ENCODE results near the gene DENND1A. TPM values are rescaled to one million over a fixed set of nuclear protein-coding genes. Genes with fewer than 3 reads are reported as not detected.

The DENND1A gene
- total and polyA plus RNA-seq, 8 donors = 4.4 to 109 (median 21.4) TPM

GRCh38 chr9:123629531-123629930, 300.4 kb downstream of the DENND1A start:
- Histone ChIP-seq H3K36me3 (peaks cover 5 to 35% (median 27%) of the 10 kb centered on the region in 4 donors), H3K9me3 (no peaks in the 10 kb centered on the region), H3K27ac (no peak overlapping the region), H3K4me3 (no peak overlapping the region), H3K4me1 (peaks cover 0 to 2% (median under 1%) of the 10 kb centered on the region in 4 donors), H3K27me3 (no peaks in the 10 kb centered on the region)
- 87 to 97% (median 93%) methylated on average over 3 of the region's 3 CpGs for WGBS, 5 donors
- TF ChIP-seq EP300 (IDR thresholded peaks at IDR 0.05) = no peak
- TF ChIP-seq, protein P1, sequence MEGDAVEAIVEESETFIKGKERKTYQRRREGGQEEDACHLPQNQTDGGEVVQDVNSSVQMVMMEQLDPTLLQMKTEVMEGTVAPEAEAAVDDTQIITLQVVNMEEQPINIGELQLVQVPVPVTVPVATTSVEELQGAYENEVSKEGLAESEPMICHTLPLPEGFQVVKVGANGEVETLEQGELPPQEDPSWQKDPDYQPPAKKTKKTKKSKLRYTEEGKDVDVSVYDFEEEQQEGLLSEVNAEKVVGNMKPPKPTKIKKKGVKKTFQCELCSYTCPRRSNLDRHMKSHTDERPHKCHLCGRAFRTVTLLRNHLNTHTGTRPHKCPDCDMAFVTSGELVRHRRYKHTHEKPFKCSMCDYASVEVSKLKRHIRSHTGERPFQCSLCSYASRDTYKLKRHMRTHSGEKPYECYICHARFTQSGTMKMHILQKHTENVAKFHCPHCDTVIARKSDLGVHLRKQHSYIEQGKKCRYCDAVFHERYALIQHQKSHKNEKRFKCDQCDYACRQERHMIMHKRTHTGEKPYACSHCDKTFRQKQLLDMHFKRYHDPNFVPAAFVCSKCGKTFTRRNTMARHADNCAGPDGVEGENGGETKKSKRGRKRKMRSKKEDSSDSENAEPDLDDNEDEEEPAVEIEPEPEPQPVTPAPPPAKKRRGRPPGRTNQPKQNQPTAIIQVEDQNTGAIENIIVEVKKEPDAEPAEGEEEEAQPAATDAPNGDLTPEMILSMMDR (IDR thresholded peaks at IDR 0.05) = no peak
- TF ChIP-seq POLR2AphosphoS5 (IDR thresholded peaks at IDR 0.05) = no peak
- no peak for TF ChIP-seq POLR2A (IDR thresholded peaks at IDR 0.05)
- intact Hi-C loops (cut with DNase I; ENCODE audit: low total_unique reads) = no loop called here
- no peak for DNase-seq

- no peaks in the 10 kb centered on the region for H3K9me3 ChIP-seq
- H3K36me3 ChIP-seq = peaks cover 0 to 11% (median 3%) of the 10 kb centered on the region in 4 donors
- 60 to 77% (median 71%) methylated on average over 2 of the region's 2 CpGs for WGBS, 5 donors
- H3K4me3 ChIP-seq = no peak overlapping the region
- H3K4me1 ChIP-seq = no peaks in the 10 kb centered on the region
- no peak overlapping the region for H3K27ac ChIP-seq
- H3K27me3 ChIP-seq = no peaks in the 10 kb centered on the region
- TF ChIP-seq, protein P1 (IDR thresholded peaks at IDR 0.05) = no peak
- no peak for TF ChIP-seq EP300 (IDR thresholded peaks at IDR 0.05)
- TF ChIP-seq POLR2A (IDR thresholded peaks at IDR 0.05) = no peak
- TF ChIP-seq POLR2AphosphoS5 (IDR thresholded peaks at IDR 0.05) = no peak
- no peak for DNase-seq
- intact Hi-C loops (cut with DNase I; ENCODE audit: low total_unique reads) = no loop called here
Measured at GRCh38 chr9:123622711-123623241, 307.1 kb downstream of the DENND1A start.

DNA sequence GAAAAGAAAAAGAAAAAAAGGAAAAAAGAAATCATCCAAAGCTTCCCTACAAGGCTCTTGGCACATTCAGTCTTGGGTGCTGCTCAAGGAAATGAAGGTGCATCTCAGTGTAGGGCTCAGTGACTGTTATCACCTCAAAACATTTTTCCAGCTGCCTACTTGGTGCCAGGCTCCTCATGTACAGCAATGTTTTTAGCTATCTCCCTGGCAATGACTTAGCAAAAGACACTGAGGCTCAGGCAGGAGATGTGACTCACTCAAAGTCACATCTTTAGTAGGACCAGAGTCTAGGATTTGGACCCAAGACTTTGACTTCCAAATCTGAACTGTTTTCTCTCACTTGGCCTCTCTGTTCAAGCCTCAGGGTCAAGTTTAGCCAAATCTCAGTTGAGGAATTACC, 309.7 kb downstream of the DENND1A start:
- intact Hi-C loops (cut with DNase I; ENCODE audit: low total_unique reads) = no loop called here
- H3K9me3 ChIP-seq = no peaks in the 10 kb centered on the region
- no peaks in the 10 kb centered on the region for H3K4me1 ChIP-seq
- no peaks in the 10 kb centered on the region for H3K27me3 ChIP-seq
- no peak overlapping the region for H3K4me3 ChIP-seq
- no peak for DNase-seq
- H3K27ac ChIP-seq = no peak overlapping the region
- TF ChIP-seq EP300 (IDR thresholded peaks at IDR 0.05) = no peak
- no peak for TF ChIP-seq POLR2A (IDR thresholded peaks at IDR 0.05)
- TF ChIP-seq POLR2AphosphoS5 (IDR thresholded peaks at IDR 0.05) = no peak
- TF ChIP-seq, protein P1 (IDR thresholded peaks at IDR 0.05) = no peak
- H3K36me3 ChIP-seq = no peaks in the 10 kb centered on the region

DNA sequence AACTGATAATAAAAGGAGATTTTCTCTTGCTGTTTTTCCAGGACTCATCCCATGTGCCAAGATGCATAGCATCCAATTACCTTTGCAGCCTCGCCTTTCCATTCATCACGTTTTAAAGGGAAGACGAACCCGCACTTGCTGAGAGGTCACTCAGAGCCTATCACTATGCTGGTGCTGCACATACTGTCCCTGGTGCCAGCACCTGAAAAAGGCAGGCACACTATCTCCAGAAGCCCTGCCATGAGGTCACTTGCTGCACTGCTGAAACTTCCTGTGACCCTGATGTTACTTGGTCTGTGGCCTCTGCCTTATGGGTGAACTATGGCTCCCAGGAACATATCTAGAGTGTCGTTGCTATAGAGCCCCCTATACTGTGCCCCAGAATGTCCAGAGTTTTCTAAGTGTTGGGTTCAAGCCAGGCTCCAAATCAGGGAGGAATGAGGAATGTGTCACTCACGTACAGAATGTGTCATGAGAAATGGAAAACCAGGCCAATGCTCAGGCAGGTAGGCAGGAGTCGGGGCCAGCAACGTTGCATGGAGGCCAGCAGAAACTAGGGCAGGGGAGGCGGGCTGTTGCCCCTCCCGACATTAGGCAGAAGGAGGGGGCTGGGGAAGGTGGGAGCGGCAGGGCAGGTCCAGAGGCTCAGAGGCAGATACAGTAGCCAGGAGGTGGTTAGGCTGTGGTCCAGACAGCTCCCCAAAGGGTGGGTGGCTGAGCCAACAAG, 311.8 kb downstream of the DENND1A start:
- 87 to 94% (median 93%) methylated on average over 10 to 11 of the region's 11 CpGs for WGBS, 5 donors
- Histone ChIP-seq H3K27me3 (no peaks in the 10 kb centered on the region), H3K4me1 (no peaks in the 10 kb centered on the region), H3K36me3 (no peaks in the 10 kb centered on the region), H3K9me3 (no peaks in the 10 kb centered on the region), H3K27ac (no peak overlapping the region), H3K4me3 (no peak overlapping the region)
- no peak for DNase-seq
- intact Hi-C loops (cut with DNase I; ENCODE audit: low total_unique reads) = no loop called here
- TF ChIP-seq POLR2AphosphoS5 (IDR thresholded peaks at IDR 0.05) = no peak
- TF ChIP-seq, protein P1 (IDR thresholded peaks at IDR 0.05) = no peak
- TF ChIP-seq POLR2A (IDR thresholded peaks at IDR 0.05) = no peak
- no peak for TF ChIP-seq EP300 (IDR thresholded peaks at IDR 0.05)
